Endodermal cell (in vitro differentiated cells): ENCODE measurements around the gene PLCG2. TPM values are rescaled to one million over a fixed set of nuclear protein-coding genes. Genes with fewer than 3 reads are reported as not detected.

Source experiments
- DNase-seq: peaks from one replicate; pipeline ENCODE4 v3.0.0-alpha.2; 2017
- H3K27ac ChIP-seq: 2 replicates; pipeline ENCODE4 v1.5.1; 2013; ENCODE audit warnings: mild to moderate bottlenecking, low read depth, low read length, moderate library complexity
- H3K27me3 ChIP-seq: 2 replicates; pipeline ENCODE4 v1.6.1; 2013; ENCODE audit warnings: mild to moderate bottlenecking, low read length, moderate library complexity; ENCODE audit not compliant: insufficient read depth, control insufficient read depth, poor library complexity, severe bottlenecking
- H3K36me3 ChIP-seq: 2 replicates; pipeline ENCODE4 v1.7.0; 2013; ENCODE audit warnings: mild to moderate bottlenecking, low read length, moderate library complexity; ENCODE audit not compliant: control insufficient read depth, insufficient read depth
- H3K4me1 ChIP-seq: one replicate; pipeline ENCODE4 v1.7.0; 2013; ENCODE audit warnings: low read length; ENCODE audit not compliant: control insufficient read depth, insufficient read depth
- H3K4me3 ChIP-seq: 2 replicates; pipeline ENCODE4 v1.5.1; 2013; ENCODE audit warnings: mild to moderate bottlenecking, low read length, moderate library complexity
- H3K9ac ChIP-seq: 2 replicates; pipeline ENCODE4 v1.6.1; 2013; ENCODE audit warnings: mild to moderate bottlenecking, low read length, moderate library complexity; ENCODE audit not compliant: poor library complexity, severe bottlenecking; ENCODE audit errors: extremely low read depth
- H3K9me3 ChIP-seq: 2 replicates; pipeline ENCODE4 v1.6.1; 2013; ENCODE audit warnings: mild to moderate bottlenecking, low read length, moderate library complexity; ENCODE audit not compliant: control insufficient read depth
- H3K27ac Mint-ChIP-seq: 2 replicates; pipeline ENCODE4 v1.8.0; 2020; ENCODE audit warnings: mixed read lengths
- H3K27me3 Mint-ChIP-seq: 2 replicates; pipeline ENCODE4 v1.8.0; 2021; ENCODE audit warnings: mild to moderate bottlenecking, mixed read lengths; ENCODE audit not compliant: insufficient read depth
- H3K36me3 Mint-ChIP-seq: 2 replicates; pipeline ENCODE4 v1.8.0; 2020; ENCODE audit warnings: low read depth, mixed read lengths
- H3K4me1 Mint-ChIP-seq: 2 replicates; pipeline ENCODE4 v1.8.0; 2020; ENCODE audit warnings: mixed read lengths
- H3K4me3 Mint-ChIP-seq: 2 replicates; pipeline ENCODE4 v1.8.0; 2020; ENCODE audit warnings: mild to moderate bottlenecking, moderate library complexity, mixed read lengths
- H3K9me3 Mint-ChIP-seq: 2 replicates; pipeline ENCODE4 v1.8.0; 2020; ENCODE audit warnings: mild to moderate bottlenecking, mixed read lengths
- WGBS, 2 experiments: methylation state at CpG; one replicate each; pipeline versions ENCODE4 v1.1.5 to v1.1.7; 2013; ENCODE audit warnings: missing lambda C conversion rate in 2 of 2, mixed read lengths in 1 of 2; ENCODE audit not compliant: insufficient coverage in 1 of 2, insufficient read length in 1 of 2; 5-methylcytosine and 5-hydroxymethylcytosine counted together
- total RNA-seq, 2 donors: library from RNA; stranded (reverse); fragmentation: NEBNext Ultra II Directional in 1 of 2; extraction: Animal tissue kit (Norgen Biotek cat#: 25700) in 1 of 2; gene quantifications; 2 replicates in 1 of 2; 3 replicates in 1 of 2; pipeline ENCODE4 v1.2.1, GENCODE V29; 2021
- TF ChIP-seq, protein P1 (sequence below): fragments of 200-600 bp; sonication (generic); conservative IDR thresholded peaks from 2 replicates; pipeline ENCODE4 v1.5.0; 2021; ENCODE audit warnings: antibody characterized with exemption, mild to moderate bottlenecking

PLCG2 gene
- total RNA-seq, 2 donors from 2014 or later, result 34.7 to 48.4 TPM

DNA sequence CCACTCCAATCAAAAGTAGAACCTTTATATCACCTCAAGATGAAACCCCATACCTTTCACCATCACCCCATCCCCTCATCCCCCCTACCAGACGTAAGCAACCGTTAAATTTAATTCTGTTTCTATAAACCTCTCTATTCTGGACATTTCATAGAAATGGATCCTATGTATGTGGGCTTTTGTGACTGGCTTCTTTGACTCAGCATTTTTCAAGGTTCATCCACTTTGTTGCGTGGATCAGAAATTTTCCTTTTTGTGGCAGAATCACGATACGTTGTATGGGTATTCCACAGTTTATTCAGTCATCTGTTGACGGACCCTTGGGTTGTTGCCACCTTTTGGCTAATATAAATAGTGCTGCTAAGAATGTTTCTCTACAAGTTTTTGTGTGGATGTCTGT, 8.6 kb downstream of the PLCG2 start:
- peaks cover 3% of the 10 kb centered on the region for H3K36me3 ChIP-seq
- no peak overlapping the region for H3K27ac ChIP-seq
- no peaks in the 10 kb centered on the region for H3K9me3 ChIP-seq
- H3K4me1 Mint-ChIP-seq, result peaks cover 61% of the 10 kb centered on the region
- H3K27me3 Mint-ChIP-seq, result no peaks in the 10 kb centered on the region
- no peak overlapping the region for H3K4me3 ChIP-seq
- 77 to 83% methylated on average over 5 to 6 of the region's 6 CpGs for WGBS, 2 experiments
- H3K27me3 ChIP-seq, result no peaks in the 10 kb centered on the region
- no peak for DNase-seq
- TF ChIP-seq, protein P1, sequence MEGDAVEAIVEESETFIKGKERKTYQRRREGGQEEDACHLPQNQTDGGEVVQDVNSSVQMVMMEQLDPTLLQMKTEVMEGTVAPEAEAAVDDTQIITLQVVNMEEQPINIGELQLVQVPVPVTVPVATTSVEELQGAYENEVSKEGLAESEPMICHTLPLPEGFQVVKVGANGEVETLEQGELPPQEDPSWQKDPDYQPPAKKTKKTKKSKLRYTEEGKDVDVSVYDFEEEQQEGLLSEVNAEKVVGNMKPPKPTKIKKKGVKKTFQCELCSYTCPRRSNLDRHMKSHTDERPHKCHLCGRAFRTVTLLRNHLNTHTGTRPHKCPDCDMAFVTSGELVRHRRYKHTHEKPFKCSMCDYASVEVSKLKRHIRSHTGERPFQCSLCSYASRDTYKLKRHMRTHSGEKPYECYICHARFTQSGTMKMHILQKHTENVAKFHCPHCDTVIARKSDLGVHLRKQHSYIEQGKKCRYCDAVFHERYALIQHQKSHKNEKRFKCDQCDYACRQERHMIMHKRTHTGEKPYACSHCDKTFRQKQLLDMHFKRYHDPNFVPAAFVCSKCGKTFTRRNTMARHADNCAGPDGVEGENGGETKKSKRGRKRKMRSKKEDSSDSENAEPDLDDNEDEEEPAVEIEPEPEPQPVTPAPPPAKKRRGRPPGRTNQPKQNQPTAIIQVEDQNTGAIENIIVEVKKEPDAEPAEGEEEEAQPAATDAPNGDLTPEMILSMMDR, result no peak
- no peaks in the 10 kb centered on the region for H3K9me3 Mint-ChIP-seq
- H3K27ac Mint-ChIP-seq, result no peak overlapping the region
- no peak overlapping the region for H3K4me3 Mint-ChIP-seq
- peaks cover 14% of the 10 kb centered on the region for H3K36me3 Mint-ChIP-seq
- H3K9ac ChIP-seq, result no peak overlapping the region
- H3K4me1 ChIP-seq, result peaks cover 36% of the 10 kb centered on the region

DNA sequence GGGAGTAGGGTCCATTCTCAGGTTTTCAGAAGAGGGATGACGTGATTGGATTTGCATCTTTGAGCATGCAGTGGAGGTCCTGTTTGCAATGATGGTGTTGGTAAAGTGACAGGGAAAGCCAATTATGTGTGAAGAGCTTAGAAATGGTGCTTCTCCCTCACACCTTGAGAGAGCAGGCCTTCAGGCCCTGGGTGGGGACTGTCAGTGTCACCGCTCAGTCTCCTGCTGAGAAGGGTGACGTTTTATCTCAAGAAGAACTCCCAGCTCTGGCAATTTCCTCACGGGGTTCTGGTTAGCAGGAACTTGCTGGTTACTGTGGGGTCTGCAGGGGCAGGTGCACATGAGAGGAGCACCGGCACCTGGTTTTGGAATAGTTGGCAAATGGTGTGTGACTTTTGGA, 11.2 kb downstream of the PLCG2 start:
- no peaks in the 10 kb centered on the region for H3K27me3 ChIP-seq
- no peak for DNase-seq
- no peak overlapping the region for H3K27ac Mint-ChIP-seq
- peaks cover 29% of the 10 kb centered on the region for H3K4me1 ChIP-seq
- no peaks in the 10 kb centered on the region for H3K27me3 Mint-ChIP-seq
- H3K4me3 Mint-ChIP-seq, result no peak overlapping the region
- H3K9me3 ChIP-seq, result no peaks in the 10 kb centered on the region
- peaks cover 14% of the 10 kb centered on the region for H3K36me3 Mint-ChIP-seq
- H3K4me1 Mint-ChIP-seq, result peaks cover 38% of the 10 kb centered on the region
- no peaks in the 10 kb centered on the region for H3K9me3 Mint-ChIP-seq
- TF ChIP-seq, protein P1, result no peak
- no peak overlapping the region for H3K4me3 ChIP-seq
- 56 to 85% methylated on average over 3 to 5 of the region's 5 CpGs for WGBS, 2 experiments
- no peak overlapping the region for H3K9ac ChIP-seq
- H3K27ac ChIP-seq, result no peak overlapping the region
- peaks cover 3% of the 10 kb centered on the region for H3K36me3 ChIP-seq

DNA sequence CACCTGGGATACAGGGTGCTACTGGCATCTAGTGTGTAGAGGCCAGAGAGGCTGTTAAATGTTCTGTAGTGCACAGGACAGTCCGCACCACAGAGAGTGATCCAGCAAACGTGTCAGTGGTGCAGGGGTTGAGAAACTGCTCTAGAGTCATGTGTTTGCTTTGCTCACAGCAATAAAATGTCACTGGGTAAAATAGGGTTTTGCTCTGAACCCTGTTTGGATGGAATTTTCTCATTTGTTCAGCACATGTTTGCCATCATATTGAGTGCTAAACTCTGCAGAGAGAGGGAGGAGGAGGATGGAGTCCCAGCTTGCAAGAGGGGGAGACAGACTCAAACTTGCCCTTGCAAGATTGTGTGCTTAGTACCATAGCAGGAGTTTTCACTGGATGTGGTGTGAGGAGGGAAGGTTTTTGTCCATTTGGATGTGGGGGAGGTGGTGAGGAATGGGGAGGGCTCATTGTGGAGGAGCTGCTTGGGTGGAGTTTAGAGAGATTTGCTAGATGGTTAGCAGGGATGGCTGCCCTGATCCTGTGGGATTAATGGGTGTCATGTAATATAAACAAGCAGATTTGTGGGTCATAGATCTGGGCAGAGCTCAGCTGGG, 11.8 kb downstream of the PLCG2 start:
- Mint-ChIP-seq H3K4me3 (no peak overlapping the region), H3K36me3 (peaks cover 14% of the 10 kb centered on the region), H3K27me3 (no peaks in the 10 kb centered on the region), H3K9me3 (no peaks in the 10 kb centered on the region), H3K27ac (no peak overlapping the region), H3K4me1 (peaks cover 31% of the 10 kb centered on the region)
- DNase-seq, result no peak
- Histone ChIP-seq H3K4me3 (no peak overlapping the region), H3K27me3 (no peaks in the 10 kb centered on the region), H3K27ac (no peak overlapping the region), H3K9me3 (no peaks in the 10 kb centered on the region), H3K4me1 (peaks cover 25% of the 10 kb centered on the region), H3K36me3 (peaks cover 3% of the 10 kb centered on the region), H3K9ac (no peak overlapping the region)
- TF ChIP-seq, protein P1, result no peak
- WGBS, 2 experiments, result 89 to 100% methylated on average over 1 to 2 of the region's 2 CpGs
